ENCODE results near the gene HMGB1.

- TF ChIP-seq CTCF (IDR thresholded peaks at IDR 0.05) = no peak
- TF ChIP-seq EP300 (IDR thresholded peaks at IDR 0.05) = no peak
- no peak for TF ChIP-seq POLR2A (IDR thresholded peaks at IDR 0.05)
- peak in 1 of 3 donors; percentile 51 for TF ChIP-seq POLR2AphosphoS5 (IDR thresholded peaks at IDR 0.05)
Observed at GRCh38 chr13:30480292-30480950, 14.7 kb upstream of the HMGB1 start.

Data from stomach (tissue), 4 donors.